Common myeloid progenitor, CD34-positive (primary cell): ENCODE measurements around the gene MRTFA.

Experiments used
- CTCF ChIA-PET: fragments of 350-600 bp; sonication (Branson Sonifier 250); formaldehyde crosslinking; loops from one replicate; lab custom pipeline; 2021; ENCODE audit warnings: antibody characterized with exemption; lab: Charles Lee
- POLR2A ChIA-PET: fragments of 350-600 bp; sonication (Branson Sonifier 250); formaldehyde crosslinking; loops from one replicate; lab custom pipeline; 2021; ENCODE audit warnings: antibody characterized with exemption; lab: Charles Lee
- DNase-seq, 3 donors: peaks; one replicate each; pipeline versions ENCODE4 v3.0.0 to v3.0.0-alpha.2; 2013
- H3K27ac ChIP-seq, 2 experiments: 1 replicate in 1 of 2; 2 replicates in 1 of 2; pipeline ENCODE4 v1.7.0; 2013; ENCODE audit warnings: inconsistent platforms in 2 of 2, low read length in 2 of 2, mild to moderate bottlenecking in 2 of 2, low read depth in 1 of 2, moderate library complexity in 1 of 2; ENCODE audit not compliant: severe bottlenecking in 2 of 2, insufficient read depth in 1 of 2, poor library complexity in 1 of 2
- H3K27me3 ChIP-seq, 5 experiments: replicated peaks in 2 of 5; 1 replicate in 3 of 5; 2 replicates in 2 of 5; pipeline versions ENCODE4 v1.6.1 to v1.7.0; 2013; ENCODE audit warnings: low read length in 4 of 5, mild to moderate bottlenecking in 2 of 5, moderate library complexity in 2 of 5, inconsistent platforms in 1 of 5; ENCODE audit not compliant: insufficient read depth in 5 of 5, control insufficient read depth in 4 of 5
- H3K36me3 ChIP-seq, 4 experiments: 1 replicate in 2 of 4; 2 replicates in 2 of 4; pipeline versions ENCODE4 v1.6.1 to v1.7.0; 2013; ENCODE audit warnings: low read length in 3 of 4, control low read depth in 1 of 4, mild to moderate bottlenecking in 1 of 4; ENCODE audit not compliant: control insufficient read depth in 4 of 4, insufficient read depth in 4 of 4
- H3K4me1 ChIP-seq, 4 experiments: 1 replicate in 3 of 4; 2 replicates in 1 of 4; pipeline versions ENCODE4 v1.6.1 to v1.7.1; 2013; ENCODE audit warnings: low read length in 3 of 4, mild to moderate bottlenecking in 3 of 4, control low read depth in 1 of 4, inconsistent platforms in 1 of 4, moderate library complexity in 1 of 4; ENCODE audit not compliant: control insufficient read depth in 4 of 4, insufficient read depth in 4 of 4; ENCODE audit errors: control extremely low read depth in 1 of 4
- H3K4me3 ChIP-seq, 7 experiments: 1 replicate in 4 of 7; 2 replicates in 3 of 7; pipeline versions ENCODE4 v1.5.1 to v1.7.0; 2013; ENCODE audit warnings: mild to moderate bottlenecking in 7 of 7, low read length in 6 of 7, moderate library complexity in 6 of 7, inconsistent platforms in 2 of 7, low read depth in 2 of 7, control low read depth in 1 of 7; ENCODE audit not compliant: insufficient read depth in 4 of 7, control insufficient read depth in 1 of 7; ENCODE audit errors: extremely low read depth in 1 of 7
- H3K9me3 ChIP-seq, 5 experiments: 1 replicate in 4 of 5; 2 replicates in 1 of 5; pipeline versions ENCODE4 v1.6.1 to v1.7.1; 2013; ENCODE audit warnings: low read length in 4 of 5, mild to moderate bottlenecking in 2 of 5, inconsistent platforms in 1 of 5, low read depth in 1 of 5, moderate library complexity in 1 of 5; ENCODE audit not compliant: control insufficient read depth in 4 of 5, insufficient read depth in 2 of 5; ENCODE audit errors: control extremely low read depth in 1 of 5
- WGBS: methylation state at CpG from one replicate; pipeline ENCODE4 v1.1.5; 2013; ENCODE audit not compliant: insufficient coverage; 5-methylcytosine and 5-hydroxymethylcytosine counted together

MRTFA gene

GRCh38 chr22:40594924-40595323 lies 41.6 kb downstream of the MRTFA start:
- Histone ChIP-seq H3K27me3 (no peaks in the 10 kb centered on the region), H3K27ac (no peak overlapping the region), H3K36me3 (no peaks in the 10 kb centered on the region), H3K9me3 (no peaks in the 10 kb centered on the region), H3K4me3 (no peak overlapping the region), H3K4me1 (peaks cover 4 to 21% (median 11%) of the 10 kb centered on the region in 4 experiments)
- DNase-seq: no peak
- ChIA-PET POLR2A (no interaction called here), CTCF (interaction anchor here (1.5 kb wide), 1 partner anchor 39 kb away, joined by 3 read pairs; no protein-coding TSS in a partner anchor)
- WGBS: 100% methylated on average over 5 of the region's 8 CpGs

DNA sequence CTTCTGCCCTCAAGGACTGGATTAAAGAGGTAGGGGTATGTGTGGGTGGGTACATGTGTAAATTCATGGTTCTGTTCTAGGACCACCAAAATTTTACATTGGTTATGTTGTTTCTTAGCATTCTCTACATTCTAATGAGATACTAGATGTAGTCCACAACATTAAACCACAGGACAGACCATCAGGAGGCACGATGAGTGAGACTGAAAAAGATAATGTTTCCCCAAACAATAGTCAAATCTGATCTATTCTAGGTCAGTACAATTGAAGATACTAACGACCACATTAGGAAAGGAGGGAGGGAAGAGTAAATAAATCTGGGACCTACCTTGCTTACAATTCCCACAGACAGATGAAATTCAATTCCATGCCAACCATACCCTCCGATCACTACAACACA lies 42.2 kb downstream of the MRTFA start:
- Histone ChIP-seq H3K27ac (no peak overlapping the region), H3K36me3 (no peaks in the 10 kb centered on the region), H3K4me1 (peaks cover 4 to 21% (median 11%) of the 10 kb centered on the region in 4 experiments), H3K4me3 (no peak overlapping the region), H3K9me3 (no peaks in the 10 kb centered on the region), H3K27me3 (no peaks in the 10 kb centered on the region)
- no peak for DNase-seq
- POLR2A ChIA-PET: interaction anchor here (1.0 kb wide), 1 partner anchor 370 kb away, joined by 4 read pairs; no protein-coding TSS in a partner anchor
- CTCF ChIA-PET: interaction anchor here (1.1 to 1.5 kb wide), 3 partner anchors 40 to 60 kb away, joined by 3 read pairs; no protein-coding TSS in a partner anchor
- WGBS: 89% methylated on average over 1 of the region's 3 CpGs

GRCh38 chr22:40593460-40594273 lies 42.9 kb downstream of the MRTFA start:
- no peaks in the 10 kb centered on the region for H3K9me3 ChIP-seq
- DNase-seq: no peak
- ChIA-PET POLR2A (interaction anchor here (1.0 kb wide), 1 partner anchor 370 kb away, joined by 4 read pairs; no protein-coding TSS in a partner anchor), CTCF (interaction anchor here (1.1 to 1.2 kb wide), 2 partner anchors 49 to 60 kb away, joined by 3 read pairs; no protein-coding TSS in a partner anchor)
- no peak overlapping the region for H3K27ac ChIP-seq
- H3K27me3 ChIP-seq: no peaks in the 10 kb centered on the region
- peaks cover 4 to 21% (median 11%) of the 10 kb centered on the region in 4 experiments for H3K4me1 ChIP-seq
- 90% methylated on average over 5 of the region's 5 CpGs for WGBS
- H3K36me3 ChIP-seq: no peaks in the 10 kb centered on the region
- no peak overlapping the region for H3K4me3 ChIP-seq

GRCh38 chr22:40592352-40593113 lies 44.0 kb downstream of the MRTFA start:
- no peak overlapping the region for H3K4me3 ChIP-seq
- no peak for DNase-seq
- no peaks in the 10 kb centered on the region for H3K9me3 ChIP-seq
- no peaks in the 10 kb centered on the region for H3K36me3 ChIP-seq
- ChIA-PET POLR2A (no interaction called here), CTCF (no interaction called here)
- 90% methylated on average over 2 of the region's 2 CpGs for WGBS
- no peak overlapping the region for H3K27ac ChIP-seq
- no peaks in the 10 kb centered on the region for H3K27me3 ChIP-seq
- peaks cover 4 to 21% (median 11%) of the 10 kb centered on the region in 4 experiments for H3K4me1 ChIP-seq

- WGBS: 100% methylated on average over 1 of the region's 7 CpGs
- no peak for DNase-seq
- no peak overlapping the region for H3K27ac ChIP-seq
Measured at GRCh38 chr22:40588726-40589125, 47.8 kb downstream of the MRTFA start.

GRCh38 chr22:40586781-40587180 lies 49.7 kb downstream of the MRTFA start:
- no peak for DNase-seq
- WGBS: 98% methylated on average over 5 of the region's 5 CpGs
- Histone ChIP-seq H3K27me3 (no peaks in the 10 kb centered on the region), H3K36me3 (peaks cover 0 to 3% (median 0%) of the 10 kb centered on the region in 4 experiments), H3K4me1 (peaks cover 1 to 8% (median 4%) of the 10 kb centered on the region in 4 experiments), H3K9me3 (peaks cover 0 to 2% (median 0%) of the 10 kb centered on the region in 5 experiments), H3K4me3 (no peak overlapping the region), H3K27ac (no peak overlapping the region)
- CTCF ChIA-PET: no interaction called here
- POLR2A ChIA-PET: no interaction called here

More at GRCh38 chr22:40588726-40589125, 47.8 kb downstream of the MRTFA start:
- no peak overlapping the region for H3K4me3 ChIP-seq
- H3K4me1 ChIP-seq: peaks cover 4 to 20% (median 10%) of the 10 kb centered on the region in 4 experiments
- POLR2A ChIA-PET: no interaction called here
- H3K36me3 ChIP-seq: peaks cover 0 to 3% (median 0%) of the 10 kb centered on the region in 4 experiments
- CTCF ChIA-PET: interaction anchor here (1.5 kb wide), 1 partner anchor 20 kb away, joined by 3 read pairs; no protein-coding TSS in a partner anchor
- no peaks in the 10 kb centered on the region for H3K27me3 ChIP-seq
- H3K9me3 ChIP-seq: no peaks in the 10 kb centered on the region
